Thyroid gland (tissue), 4 donors: Measurements from ENCODE around the gene GRM4.

ENCODE experiments used
- POLR2A ChIP-seq, 2 donors: fragments of 450-650 bp; IDR thresholded peaks; one replicate each; pipeline ENCODE4 v1.6.1; 2017; ENCODE audit warnings: antibody characterized with exemption in 2 of 2, mild to moderate bottlenecking in 2 of 2, moderate library complexity in 1 of 2
- TF ChIP-seq, protein P1 (sequence below), 6 experiments: fragments of 200-600 bp in 3 of 6; fragments of 450-650 bp in 3 of 6; sonication (generic) in 3 of 6; IDR thresholded peaks; one replicate each; pipeline ENCODE4 v1.5.1; 2016 to 2019; ENCODE audit warnings: antibody characterized with exemption in 6 of 6, mild to moderate bottlenecking in 2 of 6, inconsistent platforms in 1 of 6, moderate library complexity in 1 of 6

DNA sequence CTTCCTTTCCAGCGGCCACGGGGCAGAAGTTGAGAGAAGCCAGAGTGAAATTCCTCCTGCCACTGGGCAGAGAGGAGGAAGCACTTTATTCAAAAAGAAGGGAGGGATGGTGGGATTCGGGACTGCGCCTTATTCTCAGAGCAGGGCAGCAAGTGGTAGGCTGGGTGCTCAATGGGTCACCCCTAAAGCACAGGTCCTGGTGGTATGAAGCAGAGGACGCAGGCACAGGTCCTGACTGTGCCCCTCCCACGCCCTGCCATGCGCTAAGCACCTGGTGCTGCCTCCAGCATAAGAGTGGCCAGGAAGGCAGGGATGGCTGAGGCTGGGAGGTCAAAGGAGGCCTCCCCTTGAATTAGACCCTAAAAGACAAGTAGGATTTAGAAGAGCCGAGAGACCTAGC is 4.9 kb upstream of the GRM4 start:
- TF ChIP-seq, protein P1, sequence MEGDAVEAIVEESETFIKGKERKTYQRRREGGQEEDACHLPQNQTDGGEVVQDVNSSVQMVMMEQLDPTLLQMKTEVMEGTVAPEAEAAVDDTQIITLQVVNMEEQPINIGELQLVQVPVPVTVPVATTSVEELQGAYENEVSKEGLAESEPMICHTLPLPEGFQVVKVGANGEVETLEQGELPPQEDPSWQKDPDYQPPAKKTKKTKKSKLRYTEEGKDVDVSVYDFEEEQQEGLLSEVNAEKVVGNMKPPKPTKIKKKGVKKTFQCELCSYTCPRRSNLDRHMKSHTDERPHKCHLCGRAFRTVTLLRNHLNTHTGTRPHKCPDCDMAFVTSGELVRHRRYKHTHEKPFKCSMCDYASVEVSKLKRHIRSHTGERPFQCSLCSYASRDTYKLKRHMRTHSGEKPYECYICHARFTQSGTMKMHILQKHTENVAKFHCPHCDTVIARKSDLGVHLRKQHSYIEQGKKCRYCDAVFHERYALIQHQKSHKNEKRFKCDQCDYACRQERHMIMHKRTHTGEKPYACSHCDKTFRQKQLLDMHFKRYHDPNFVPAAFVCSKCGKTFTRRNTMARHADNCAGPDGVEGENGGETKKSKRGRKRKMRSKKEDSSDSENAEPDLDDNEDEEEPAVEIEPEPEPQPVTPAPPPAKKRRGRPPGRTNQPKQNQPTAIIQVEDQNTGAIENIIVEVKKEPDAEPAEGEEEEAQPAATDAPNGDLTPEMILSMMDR (IDR thresholded peaks at IDR 0.05): no peak
- TF ChIP-seq POLR2A (IDR thresholded peaks at IDR 0.05): no peak
